GM18505 (cell line): Measurements from ENCODE around the gene DDX59.

Experiments
- ATAC-seq: cut with Tn5 transposase; IDR thresholded peaks from one replicate; pipeline ENCODE4 v1.9.1; 2021; ENCODE audit not compliant: unreplicated experiment
- POLR2A ChIP-seq: IDR thresholded peaks from 4 replicates; pipeline ENCODE4 v1.6.1; 2011; ENCODE audit warnings: borderline replicate concordance; ENCODE audit not compliant: insufficient read depth, insufficient read length; ENCODE audit errors: extremely low read depth

DDX59 gene

GRCh38 chr1:200684015-200684414 lies 14.3 kb upstream of the DDX59 start:
- ATAC-seq = no peak

DNA sequence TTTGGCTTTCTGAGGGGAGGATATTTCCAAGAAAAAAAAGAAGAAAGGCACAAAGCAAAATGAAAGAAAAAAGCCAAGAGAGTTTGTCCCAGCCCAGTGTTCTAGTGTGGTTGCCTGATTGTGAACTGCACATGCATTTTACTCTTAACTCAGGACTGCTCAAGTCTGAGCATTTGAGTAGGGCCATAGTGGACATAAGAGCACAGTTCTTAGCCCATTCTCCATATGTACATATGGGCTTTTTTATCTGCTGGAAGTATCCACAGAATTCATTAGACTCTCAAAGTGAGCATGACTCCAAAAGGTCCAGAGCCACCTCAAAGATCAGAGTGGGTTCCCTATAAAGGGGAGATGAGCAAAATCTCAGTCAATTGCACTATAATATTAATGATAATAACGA lies 13.6 kb upstream of the DDX59 start:
- TF ChIP-seq POLR2A = no peak
- ATAC-seq = no peak

More at GRCh38 chr1:200684015-200684414, 14.3 kb upstream of the DDX59 start:
- no peak for TF ChIP-seq POLR2A

DNA sequence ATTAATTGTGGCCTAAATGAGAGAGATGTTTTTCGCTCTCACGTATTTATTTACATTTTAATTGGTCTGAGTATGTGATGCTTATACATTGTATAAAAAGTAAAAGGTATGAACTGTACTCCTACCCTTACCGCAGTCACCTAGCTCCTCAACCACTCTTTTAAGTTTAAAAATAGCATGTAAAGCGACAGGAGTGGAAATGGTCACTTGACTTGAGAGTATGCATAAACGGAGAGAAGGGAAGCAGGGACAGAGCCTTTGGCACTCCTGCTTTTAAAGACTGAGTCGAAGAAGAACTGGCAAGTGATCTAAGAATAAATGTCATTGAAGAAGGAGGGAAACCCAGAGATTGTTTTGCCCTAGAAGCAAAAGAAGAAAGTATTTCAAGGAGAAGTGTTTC lies 11.5 kb upstream of the DDX59 start:
- ATAC-seq = no peak
- TF ChIP-seq POLR2A = no peak

GRCh38 chr1:200676829-200677228 lies 7.1 kb upstream of the DDX59 start:
- ATAC-seq = no peak
- TF ChIP-seq POLR2A = no peak

DNA sequence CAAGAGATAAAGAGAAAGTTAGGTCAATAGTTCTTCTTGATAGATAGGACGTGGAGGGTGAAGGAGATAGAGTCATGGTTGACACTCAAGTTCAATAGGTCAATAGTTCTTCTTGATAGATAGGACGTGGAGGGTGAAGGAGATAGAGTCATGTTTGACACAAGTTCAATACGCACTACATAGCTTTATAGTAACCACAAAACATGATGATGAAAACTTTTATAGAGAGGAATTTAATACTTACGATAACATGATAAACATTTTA lies 5.8 kb upstream of the DDX59 start:
- TF ChIP-seq POLR2A = no peak
- ATAC-seq = no peak

- ATAC-seq = no peak
- TF ChIP-seq POLR2A = no peak
Measured at GRCh38 chr1:200674838-200675587, 5.3 kb upstream of the DDX59 start.

DNA sequence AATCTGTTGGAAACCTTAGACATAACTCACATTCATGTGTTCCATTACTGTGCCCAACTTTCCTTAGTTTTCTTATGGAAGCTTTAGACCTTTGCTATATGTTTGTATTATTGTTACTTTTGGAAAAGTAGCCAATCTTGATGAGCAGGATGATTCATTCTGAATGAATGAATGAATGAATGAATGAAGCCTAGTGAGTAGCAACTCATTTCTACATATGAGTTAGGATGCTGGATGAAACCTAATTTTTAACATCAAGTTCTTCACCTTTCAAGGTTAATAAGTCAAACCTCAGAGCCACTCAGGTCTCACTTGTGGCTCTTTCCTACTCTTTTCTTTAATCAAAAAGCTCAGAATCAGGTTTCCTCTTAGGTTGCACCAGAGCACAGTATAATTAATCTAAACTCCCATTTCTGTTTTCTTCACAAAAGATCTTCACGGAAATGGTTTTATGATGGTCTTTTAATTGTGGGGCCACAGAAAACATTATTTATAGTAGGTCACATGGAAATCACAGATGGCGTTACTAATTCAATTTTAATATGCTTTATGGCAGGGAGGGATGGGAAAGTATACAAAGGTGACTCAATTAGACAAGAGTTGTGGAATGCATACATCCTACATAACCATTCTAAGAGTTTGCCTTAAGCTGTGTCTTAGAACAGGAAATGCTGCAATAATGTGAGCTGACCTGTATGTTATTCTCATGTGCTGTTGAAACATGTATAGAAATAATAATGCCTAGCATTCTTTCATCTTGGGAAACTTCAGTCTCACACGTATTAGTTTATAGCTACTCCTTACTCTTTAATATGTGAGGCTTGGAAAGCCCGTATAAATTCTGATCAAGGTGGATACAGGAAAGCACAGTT lies 4.5 kb upstream of the DDX59 start:
- TF ChIP-seq POLR2A = no peak
- no peak for ATAC-seq

DNA sequence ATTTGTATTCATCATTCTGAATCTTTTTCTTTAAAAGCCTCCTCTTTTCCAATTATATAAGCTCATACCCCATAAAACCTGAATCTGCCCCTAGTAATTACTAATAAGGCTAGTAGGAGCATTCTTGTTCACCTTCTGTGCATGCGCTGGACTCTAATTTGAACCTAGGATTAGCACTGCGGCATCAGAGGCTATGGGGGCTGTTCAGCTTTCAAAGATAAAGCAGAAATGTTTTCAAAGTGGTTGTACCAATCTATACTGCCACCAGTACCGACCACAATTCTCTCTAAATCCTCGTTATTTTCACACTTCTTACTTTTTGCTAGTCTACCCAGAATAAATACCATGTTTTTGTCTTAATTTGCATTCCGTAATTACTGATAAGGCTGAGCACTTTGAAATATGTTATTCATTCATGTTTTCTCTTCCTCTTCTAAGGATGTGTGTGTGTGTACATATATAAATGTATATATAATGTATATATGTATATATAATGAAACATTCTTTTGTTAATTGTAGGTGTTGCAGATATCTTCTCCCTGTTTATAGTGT lies 1.6 kb upstream of the DDX59 start:
- ATAC-seq = no peak
- no peak for TF ChIP-seq POLR2A

- peak; percentile 11 for ATAC-seq
- TF ChIP-seq POLR2A = no peak
Measured at GRCh38 chr1:200670242-200671118, 773 bp upstream of the DDX59 start.

- TF ChIP-seq POLR2A = no peak
Measured at GRCh38 chr1:200668514-200669313, 993 bp downstream of the DDX59 start.

DNA sequence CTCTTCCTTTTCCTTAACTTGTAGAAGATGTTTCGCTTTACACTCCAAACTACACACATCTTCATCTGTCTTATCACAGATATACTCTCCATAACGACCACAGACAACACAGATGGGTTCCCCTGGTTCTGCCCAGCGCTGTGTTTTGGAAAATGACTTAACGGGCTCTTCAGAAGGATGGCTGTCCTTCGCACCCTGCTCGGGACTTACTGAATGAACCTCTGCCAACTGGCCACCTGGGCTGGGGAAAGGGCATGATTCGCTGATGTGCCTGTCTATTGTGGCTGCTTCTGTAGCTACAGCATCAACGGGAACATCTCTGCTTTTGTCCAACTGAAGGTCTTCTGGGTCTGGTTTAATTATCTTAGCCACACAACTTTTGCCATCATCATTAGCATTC lies 3.4 kb downstream of the DDX59 start:
- TF ChIP-seq POLR2A = no peak
- ATAC-seq = no peak

More at GRCh38 chr1:200668514-200669313, 993 bp downstream of the DDX59 start:
- ATAC-seq = no peak

DNA sequence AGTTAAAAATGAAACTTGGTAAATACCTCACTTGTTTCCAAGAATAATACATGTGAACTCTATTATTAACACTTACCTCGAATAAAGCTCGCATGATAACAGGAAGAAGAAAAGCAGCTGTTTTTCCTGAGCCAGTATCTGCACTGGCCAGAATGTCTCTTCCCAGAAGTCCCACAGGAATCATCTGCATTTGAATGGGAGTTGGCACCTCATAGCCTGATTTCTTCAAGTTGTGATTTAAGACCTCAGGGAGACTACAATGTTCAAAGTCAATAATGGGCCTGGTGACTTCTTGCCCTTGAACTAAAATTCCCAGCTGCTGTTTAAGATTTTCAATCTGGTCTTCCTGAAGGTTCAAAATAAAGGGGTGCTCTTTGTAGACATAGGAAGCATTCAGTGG lies 3.8 kb downstream of the DDX59 start:
- ATAC-seq = no peak
- no peak for TF ChIP-seq POLR2A
